ENCODE measurements around the gene INO80B. TPM values are rescaled to one million over a fixed set of nuclear protein-coding genes. Genes with fewer than 3 reads are reported as not detected.
A peak's percentile ranks its signal among the peaks of the same experiment; 100 is the strongest.

Gene INO80B
- total and polyA plus RNA-seq, 9 of the 15 experiments (the other 6 are each of a cell fraction or from before 2014, with no cell fraction given) = 0.41 to 22.6 (median 9.0) TPM

- peak; percentile 66 for TF ChIP-seq NKRF (IDR thresholded peaks at IDR 0.05; ENCODE audit: borderline replicate concordance)
- no peak for TF ChIP-seq ZC3H8 (IDR thresholded peaks at IDR 0.05)
- no peak for TF ChIP-seq GATA2 (CRISPR knock-in tag; IDR thresholded peaks at IDR 0.05)
- no peak for TF ChIP-seq RBM14 (IDR thresholded peaks at IDR 0.05; ENCODE audit: borderline replicate concordance, insufficient read depth, low read depth, low read length)
- TF ChIP-seq RBM25 (IDR thresholded peaks at IDR 0.05; ENCODE audit: low read depth, low read length, severe bottlenecking) = no peak
- TF ChIP-seq, protein P1, sequence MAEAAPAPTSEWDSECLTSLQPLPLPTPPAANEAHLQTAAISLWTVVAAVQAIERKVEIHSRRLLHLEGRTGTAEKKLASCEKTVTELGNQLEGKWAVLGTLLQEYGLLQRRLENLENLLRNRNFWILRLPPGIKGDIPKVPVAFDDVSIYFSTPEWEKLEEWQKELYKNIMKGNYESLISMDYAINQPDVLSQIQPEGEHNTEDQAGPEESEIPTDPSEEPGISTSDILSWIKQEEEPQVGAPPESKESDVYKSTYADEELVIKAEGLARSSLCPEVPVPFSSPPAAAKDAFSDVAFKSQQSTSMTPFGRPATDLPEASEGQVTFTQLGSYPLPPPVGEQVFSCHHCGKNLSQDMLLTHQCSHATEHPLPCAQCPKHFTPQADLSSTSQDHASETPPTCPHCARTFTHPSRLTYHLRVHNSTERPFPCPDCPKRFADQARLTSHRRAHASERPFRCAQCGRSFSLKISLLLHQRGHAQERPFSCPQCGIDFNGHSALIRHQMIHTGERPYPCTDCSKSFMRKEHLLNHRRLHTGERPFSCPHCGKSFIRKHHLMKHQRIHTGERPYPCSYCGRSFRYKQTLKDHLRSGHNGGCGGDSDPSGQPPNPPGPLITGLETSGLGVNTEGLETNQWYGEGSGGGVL (CRISPR knock-in tag; IDR thresholded peaks at IDR 0.05) = no peak
- TF ChIP-seq SMARCE1 (IDR thresholded peaks at IDR 0.05) = no peak
- no peak for TF ChIP-seq TCF7L2 (IDR thresholded peaks at IDR 0.05; ENCODE audit: low read depth, low read length)
- peak; percentile 81; the same call in 1 of the 2 replicates for TF ChIP-seq CTBP1 (IDR thresholded peaks at IDR 0.05; ENCODE audit: borderline replicate concordance)
- peak; percentile 78 for TF ChIP-seq NCOR1 (IDR thresholded peaks at IDR 0.05)
- TF ChIP-seq, protein P2, sequence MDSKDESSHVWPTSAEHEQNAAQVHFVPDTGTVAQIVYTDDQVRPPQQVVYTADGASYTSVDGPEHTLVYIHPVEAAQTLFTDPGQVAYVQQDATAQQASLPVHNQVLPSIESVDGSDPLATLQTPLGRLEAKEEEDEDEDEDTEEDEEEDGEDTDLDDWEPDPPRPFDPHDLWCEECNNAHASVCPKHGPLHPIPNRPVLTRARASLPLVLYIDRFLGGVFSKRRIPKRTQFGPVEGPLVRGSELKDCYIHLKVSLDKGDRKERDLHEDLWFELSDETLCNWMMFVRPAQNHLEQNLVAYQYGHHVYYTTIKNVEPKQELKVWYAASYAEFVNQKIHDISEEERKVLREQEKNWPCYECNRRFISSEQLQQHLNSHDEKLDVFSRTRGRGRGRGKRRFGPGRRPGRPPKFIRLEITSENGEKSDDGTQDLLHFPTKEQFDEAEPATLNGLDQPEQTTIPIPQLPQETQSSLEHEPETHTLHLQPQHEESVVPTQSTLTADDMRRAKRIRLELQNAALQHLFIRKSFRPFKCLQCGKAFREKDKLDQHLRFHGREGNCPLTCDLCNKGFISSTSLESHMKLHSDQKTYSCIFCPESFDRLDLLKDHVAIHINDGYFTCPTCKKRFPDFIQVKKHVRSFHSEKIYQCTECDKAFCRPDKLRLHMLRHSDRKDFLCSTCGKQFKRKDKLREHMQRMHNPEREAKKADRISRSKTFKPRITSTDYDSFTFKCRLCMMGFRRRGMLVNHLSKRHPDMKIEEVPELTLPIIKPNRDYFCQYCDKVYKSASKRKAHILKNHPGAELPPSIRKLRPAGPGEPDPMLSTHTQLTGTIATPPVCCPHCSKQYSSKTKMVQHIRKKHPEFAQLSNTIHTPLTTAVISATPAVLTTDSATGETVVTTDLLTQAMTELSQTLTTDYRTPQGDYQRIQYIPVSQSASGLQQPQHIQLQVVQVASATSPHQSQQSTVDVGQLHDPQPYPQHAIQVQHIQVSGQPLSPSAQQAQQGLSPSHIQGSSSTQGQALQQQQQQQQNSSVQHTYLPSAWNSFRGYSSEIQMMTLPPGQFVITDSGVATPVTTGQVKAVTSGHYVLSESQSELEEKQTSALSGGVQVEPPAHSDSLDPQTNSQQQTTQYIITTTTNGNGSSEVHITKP (IDR thresholded peaks at IDR 0.05; ENCODE audit: partially characterized antibody) = no peak
- TF ChIP-seq SIN3B (IDR thresholded peaks at IDR 0.05; ENCODE audit: low read depth) = peak; percentile 97
- no peak for TF ChIP-seq U2AF2 (optimal IDR thresholded peaks at IDR 0.05; ENCODE audit: low read depth, low read length)
- TF ChIP-seq SIX5 (IDR thresholded peaks at IDR 0.05; ENCODE audit: borderline replicate concordance in 1 of 2, insufficient read depth in 1 of 2, low read depth in 1 of 2, low read length in 2 of 2) = peak; percentile 48 to 60; a peak in 3 of 4 replicates
- peak; percentile 100 for TF ChIP-seq NR2C1 (IDR thresholded peaks at IDR 0.05)
- peak; percentile 100 for TF ChIP-seq NR2C1 (tag; IDR thresholded peaks at IDR 0.05)
- TF ChIP-seq TAF9B (IDR thresholded peaks at IDR 0.05; ENCODE audit: partially characterized antibody) = peak; percentile 82
- TF ChIP-seq YY1 (IDR thresholded peaks at IDR 0.05; ENCODE audit: borderline replicate concordance in 1 of 3, control insufficient read depth in 1 of 3, extremely low read depth in 1 of 3, insufficient read depth in 3 of 3, insufficient read length in 1 of 3, insufficient replicate concordance in 2 of 3, low read depth in 1 of 3, low read length in 2 of 3) = peak; percentile 98 to 100 (median 99)
- no peak for TF ChIP-seq ZNF644 (tag; IDR thresholded peaks at IDR 0.05; ENCODE audit: low read depth)
- no peak for TF ChIP-seq CEBPB (tag; IDR thresholded peaks at IDR 0.05)
Measured at GRCh38 chr2:74482801-74483674, 28.2 kb downstream of the INO80B start, which contains the start of the genes CCDC142 and TTC31 (continued).

All from K562 (cell line).